Tibial nerve (tissue), 4 donors: ENCODE results near the gene ZNF738. TPM values are rescaled to one million over a fixed set of nuclear protein-coding genes. Genes with fewer than 3 reads are reported as not detected.

Experiments
- DNase-seq, 2 donors: peaks; one replicate each; pipeline ENCODE4 v3.0.0-alpha.2; 2019; ENCODE audit warnings: low spot score in 2 of 2
- H3K27ac ChIP-seq, 4 donors: fragments of 200-600 bp; sonication (generic) in 3 of 4; one replicate each; pipeline ENCODE4 v1.5.1; 2017 to 2019; ENCODE audit warnings: mild to moderate bottlenecking in 1 of 4
- H3K27me3 ChIP-seq, 2 donors: fragments of 200-600 bp; sonication (generic) in 1 of 2; one replicate each; pipeline versions ENCODE4 v1.5.1 to v1.6.0; 2017 to 2019
- H3K36me3 ChIP-seq, 3 donors: fragments of 200-600 bp; sonication (generic); one replicate each; pipeline ENCODE4 v1.5.1; 2018 to 2019
- H3K4me1 ChIP-seq, 4 donors: fragments of 200-600 bp; sonication (generic) in 3 of 4; one replicate each; pipeline ENCODE4 v1.5.1; 2017 to 2019
- H3K4me3 ChIP-seq, 4 donors: fragments of 200-600 bp; sonication (generic) in 3 of 4; one replicate each; pipeline ENCODE4 v1.5.1; 2017 to 2019; ENCODE audit warnings: mild to moderate bottlenecking in 1 of 4, moderate library complexity in 1 of 4
- H3K9me3 ChIP-seq, 4 donors: fragments of 200-600 bp; sonication (generic) in 3 of 4; one replicate each; pipeline ENCODE4 v1.5.1; 2017 to 2019
- CTCF ChIP-seq, 5 experiments: fragments of 200-600 bp in 3 of 5; fragments of 450-650 bp in 2 of 5; sonication (generic) in 3 of 5; IDR thresholded peaks; one replicate each; pipeline ENCODE4 v1.5.1; 2016 to 2019; ENCODE audit warnings: antibody characterized with exemption in 5 of 5, mild to moderate bottlenecking in 3 of 5, moderate library complexity in 2 of 5
- EP300 ChIP-seq, 2 donors: sonication (generic); formaldehyde crosslinking; IDR thresholded peaks; one replicate each; pipeline ENCODE4 v1.6.1; 2017; ENCODE audit warnings: antibody characterized with exemption in 2 of 2, mild to moderate bottlenecking in 1 of 2
- POLR2A ChIP-seq, 2 donors: fragments of 450-650 bp; IDR thresholded peaks; one replicate each; pipeline ENCODE4 v1.6.1; 2017; ENCODE audit warnings: antibody characterized with exemption in 2 of 2, mild to moderate bottlenecking in 2 of 2, moderate library complexity in 2 of 2
- WGBS, 2 donors: methylation state at CpG; one replicate each; pipeline ENCODE4 v1.1.5; 2018; 5-methylcytosine and 5-hydroxymethylcytosine counted together
- total RNA-seq, 4 donors: library from RNA; depleted of rRNA; stranded (reverse); fragments of >200 nt; gene quantifications; one replicate each; pipeline ENCODE4 v1.1.0, GENCODE V29; 2016

The ZNF738 gene
- total RNA-seq, 4 donors from 2014 or later, result 3.3 to 10.2 (median 7.1) TPM

GRCh38 chr19:21321996-21322395, 36.8 kb upstream of the ZNF738 start:
- Histone ChIP-seq H3K36me3 (peaks cover 0 to 19% (median 8%) of the 10 kb centered on the region in 3 donors), H3K9me3 (peaks cover 0 to 5% (median 0%) of the 10 kb centered on the region in 4 donors), H3K27ac (peak overlapping the region; percentile 46 to 87 (median 76)), H3K4me3 (no peak overlapping the region), H3K27me3 (no peaks in the 10 kb centered on the region), H3K4me1 (peaks cover 0 to 51% (median 9%) of the 10 kb centered on the region in 4 donors)
- TF ChIP-seq EP300 (IDR thresholded peaks at IDR 0.05), result no peak
- no peak for TF ChIP-seq CTCF (IDR thresholded peaks at IDR 0.05)
- TF ChIP-seq POLR2A (IDR thresholded peaks at IDR 0.05), result no peak
- DNase-seq, result no peak
- 55 to 59% methylated on average over 4 of the region's 4 CpGs for WGBS, 2 donors

GRCh38 chr19:21322528-21322927, 36.3 kb upstream of the ZNF738 start:
- Histone ChIP-seq H3K4me3 (no peak overlapping the region), H3K9me3 (peaks cover 0 to 5% (median 0%) of the 10 kb centered on the region in 4 donors), H3K27ac (peak overlapping the region; percentile 46 to 87 (median 76)), H3K4me1 (peaks cover 0 to 56% (median 10%) of the 10 kb centered on the region in 4 donors), H3K36me3 (peaks cover 0 to 20% (median 8%) of the 10 kb centered on the region in 3 donors), H3K27me3 (no peaks in the 10 kb centered on the region)
- no peak for TF ChIP-seq CTCF (IDR thresholded peaks at IDR 0.05)
- peak in 1 of 2 donors; percentile 65 for TF ChIP-seq EP300 (IDR thresholded peaks at IDR 0.05)
- no peak for TF ChIP-seq POLR2A (IDR thresholded peaks at IDR 0.05)
- 29 to 51% methylated on average over 8 of the region's 8 CpGs for WGBS, 2 donors
- DNase-seq, result peak; percentile 45

GRCh38 chr19:21323000-21323399, 35.8 kb upstream of the ZNF738 start:
- Histone ChIP-seq H3K9me3 (peaks cover 0 to 5% (median 0%) of the 10 kb centered on the region in 4 donors), H3K36me3 (peaks cover 0 to 20% (median 8%) of the 10 kb centered on the region in 3 donors), H3K4me1 (peaks cover 0 to 57% (median 12%) of the 10 kb centered on the region in 4 donors), H3K4me3 (no peak overlapping the region), H3K27ac (peak overlapping the region; percentile 46 to 87 (median 76)), H3K27me3 (no peaks in the 10 kb centered on the region)
- TF ChIP-seq CTCF (IDR thresholded peaks at IDR 0.05) (no peak), POLR2A (IDR thresholded peaks at IDR 0.05) (no peak), EP300 (IDR thresholded peaks at IDR 0.05) (no peak)
- 52 to 60% methylated on average over 2 of the region's 2 CpGs for WGBS, 2 donors
- DNase-seq, result no peak

GRCh38 chr19:21326169-21326568, 32.6 kb upstream of the ZNF738 start:
- no peaks in the 10 kb centered on the region for H3K27me3 ChIP-seq
- no peak overlapping the region for H3K27ac ChIP-seq
- 66 to 99% methylated on average over 2 of the region's 2 CpGs for WGBS, 2 donors
- TF ChIP-seq POLR2A (IDR thresholded peaks at IDR 0.05) (no peak), EP300 (IDR thresholded peaks at IDR 0.05) (no peak), CTCF (IDR thresholded peaks at IDR 0.05) (no peak)
- peaks cover 0 to 5% (median 0%) of the 10 kb centered on the region in 4 donors for H3K9me3 ChIP-seq
- H3K4me3 ChIP-seq, result no peak overlapping the region
- peaks cover 0 to 54% (median 14%) of the 10 kb centered on the region in 4 donors for H3K4me1 ChIP-seq
- H3K36me3 ChIP-seq, result peaks cover 0 to 20% (median 8%) of the 10 kb centered on the region in 3 donors
- DNase-seq, result no peak

DNA sequence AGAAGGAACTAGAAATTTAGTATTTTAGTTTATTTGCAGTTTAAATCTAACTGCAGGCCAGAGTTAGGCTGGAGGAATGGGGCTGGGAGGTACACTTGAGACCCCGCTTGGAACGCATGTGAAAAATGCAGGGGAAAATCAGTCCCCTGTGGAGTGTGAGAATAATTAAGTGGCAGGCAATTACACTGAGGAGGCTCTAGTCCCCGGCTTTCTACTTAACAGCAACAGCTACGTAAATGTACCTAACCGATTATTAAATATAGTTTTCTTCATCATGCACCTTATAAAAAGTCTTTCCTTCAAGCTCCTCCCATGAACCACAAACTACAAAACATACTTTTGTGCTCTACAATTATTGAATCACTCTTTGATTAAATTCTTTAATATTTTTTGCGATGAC, 30.4 kb upstream of the ZNF738 start:
- peaks cover 0 to 20% (median 8%) of the 10 kb centered on the region in 3 donors for H3K36me3 ChIP-seq
- peaks cover 0 to 32% (median 4%) of the 10 kb centered on the region in 4 donors for H3K4me1 ChIP-seq
- WGBS, 2 donors, result 3 to 4% methylated on average over 6 of the region's 6 CpGs
- H3K4me3 ChIP-seq, result peak overlapping the region; percentile 50 to 86 (median 70)
- peaks cover 0 to 5% (median 0%) of the 10 kb centered on the region in 4 donors for H3K9me3 ChIP-seq
- no peak for DNase-seq
- peak overlapping the region; percentile 73 to 98 (median 94) for H3K27ac ChIP-seq
- TF ChIP-seq POLR2A (IDR thresholded peaks at IDR 0.05) (no peak), CTCF (IDR thresholded peaks at IDR 0.05) (no peak), EP300 (IDR thresholded peaks at IDR 0.05) (no peak)
- H3K27me3 ChIP-seq, result no peaks in the 10 kb centered on the region
